ENCODE results near the gene PLLP.
"Not testable (repeated sequence)": the region's sequence is repeated elsewhere in the genome, so short reads cannot be mapped to it uniquely, and the experiment has no call there.

The PLLP gene

GRCh38 chr16:57273359-57273758, 11.1 kb downstream of the PLLP start:
- DNase-seq (ENCODE audit: low read depth) = no peak

GRCh38 chr16:57271867-57272495, 12.5 kb downstream of the PLLP start:
- DNase-seq (ENCODE audit: low read depth) = no peak

- no peak for DNase-seq (ENCODE audit: low read depth)
Observed at GRCh38 chr16:57271063-57271345, 13.5 kb downstream of the PLLP start.

- no peak for DNase-seq (ENCODE audit: low read depth)
Observed at GRCh38 chr16:57270221-57271062, 14.0 kb downstream of the PLLP start.

GRCh38 chr16:57268804-57269800, 15.4 kb downstream of the PLLP start:
- no peak for DNase-seq (ENCODE audit: low read depth)

- DNase-seq (ENCODE audit: low read depth) = not testable (repeated sequence)
Observed at GRCh38 chr16:57267343-57267742, 17.1 kb downstream of the PLLP start.

- DNase-seq (ENCODE audit: low read depth) = no peak
Observed at GRCh38 chr16:57266531-57267260, 17.8 kb downstream of the PLLP start.

GRCh38 chr16:57265850-57266530, 18.5 kb downstream of the PLLP start:
- DNase-seq (ENCODE audit: low read depth) = no peak

GRCh38 chr16:57264950-57265371, 19.5 kb downstream of the PLLP start:
- no peak for DNase-seq (ENCODE audit: low read depth)

- DNase-seq (ENCODE audit: low read depth) = no peak
Observed at GRCh38 chr16:57264381-57264780, 20.1 kb downstream of the PLLP start.

- no peak for DNase-seq (ENCODE audit: low read depth)
Observed at GRCh38 chr16:57263541-57264351, 20.7 kb downstream of the PLLP start.

- no peak for DNase-seq (ENCODE audit: low read depth)
Observed at GRCh38 chr16:57262841-57263540, 21.5 kb downstream of the PLLP start.

GRCh38 chr16:57261806-57262205, 22.7 kb downstream of the PLLP start:
- DNase-seq (ENCODE audit: low read depth) = no peak

- DNase-seq (ENCODE audit: low read depth) = no peak
Observed at GRCh38 chr16:57260294-57260929, 24.1 kb downstream of the PLLP start.

GRCh38 chr16:57258910-57259475, 25.5 kb downstream of the PLLP start:
- DNase-seq (ENCODE audit: low read depth) = no peak

- DNase-seq (ENCODE audit: low read depth) = no peak
Observed at GRCh38 chr16:57258226-57258909, 26.1 kb downstream of the PLLP start.

- no peak for DNase-seq (ENCODE audit: low read depth)
Observed at GRCh38 chr16:57257455-57258070, 26.9 kb downstream of the PLLP start.
